ENCODE measurements around the gene USP22.

GRCh38 chr17:20996724-20997615, 45.8 kb downstream of the USP22 start:
- no peak for TF ChIP-seq CTCF (conservative IDR thresholded peaks at IDR 0.05)
- no peak for TF ChIP-seq ZFX (IDR thresholded peaks at IDR 0.05)

All from C4-2B (cell line).